HEK293 (cell line): ENCODE data around the gene ADAMTS20.

ENCODE experiments used
- AEBP2 ChIP-seq: fragments of 450-650 bp; formaldehyde crosslinking; IDR thresholded peaks from 2 replicates; pipeline ENCODE4 v1.5.1; 2016; ENCODE audit warnings: missing biosample characterization, missing genetic modification characterization, borderline replicate concordance
- CTCF ChIP-seq: fragments of 450-650 bp; formaldehyde crosslinking; IDR thresholded peaks from 2 replicates; pipeline ENCODE4 v1.5.1; 2016; ENCODE audit warnings: missing biosample characterization, missing genetic modification characterization
- EGR2 ChIP-seq: fragments of 450-650 bp; formaldehyde crosslinking; IDR thresholded peaks from 2 replicates; pipeline ENCODE4 v1.5.1; 2016; ENCODE audit warnings: low read depth, missing biosample characterization, missing genetic modification characterization
- GFI1B ChIP-seq: fragments of 450-650 bp; formaldehyde crosslinking; IDR thresholded peaks from 2 replicates; pipeline ENCODE4 v1.5.1; 2016; ENCODE audit warnings: missing biosample characterization, missing genetic modification characterization
- OSR2 ChIP-seq: fragments of 450-650 bp; formaldehyde crosslinking; IDR thresholded peaks from 2 replicates; pipeline ENCODE4 v1.5.1; 2016; ENCODE audit warnings: missing biosample characterization, missing genetic modification characterization
- PBX3 ChIP-seq: sonication (generic); formaldehyde crosslinking; IDR thresholded peaks from 2 replicates; pipeline ENCODE4 v1.8.1; 2022; ENCODE audit warnings: mild to moderate bottlenecking, moderate library complexity, missing genetic modification reagents
- PRDM4 ChIP-seq: fragments of 450-650 bp; formaldehyde crosslinking; IDR thresholded peaks from 2 replicates; pipeline ENCODE4 v1.5.1; 2017; ENCODE audit warnings: missing biosample characterization, missing genetic modification characterization
- SP3 ChIP-seq: fragments of 450-650 bp; formaldehyde crosslinking; IDR thresholded peaks from 2 replicates; pipeline ENCODE4 v1.5.1; 2016; ENCODE audit warnings: missing biosample characterization, missing genetic modification characterization
- TCF7L2 ChIP-seq: IDR thresholded peaks from 2 replicates; pipeline ENCODE4 v1.6.1; 2011; ENCODE audit warnings: low read depth, mild to moderate bottlenecking, inconsistent platforms, low read length, moderate library complexity, borderline replicate concordance
- TRIM28 ChIP-seq: IDR thresholded peaks from 2 replicates; pipeline ENCODE4 v1.6.1; 2011; ENCODE audit warnings: low read length, control low read depth, borderline replicate concordance
- ZBTB10 ChIP-seq: fragments of 450-650 bp; formaldehyde crosslinking; IDR thresholded peaks from 2 replicates; pipeline ENCODE4 v1.5.1; 2016; ENCODE audit warnings: missing biosample characterization, missing genetic modification characterization
- ZBTB20 ChIP-seq: fragments of 450-650 bp; formaldehyde crosslinking; IDR thresholded peaks from 2 replicates; pipeline ENCODE4 v1.5.1; 2016; ENCODE audit warnings: missing biosample characterization, missing genetic modification characterization
- ZBTB21 ChIP-seq: fragments of 450-650 bp; formaldehyde crosslinking; IDR thresholded peaks from 2 replicates; pipeline ENCODE4 v1.5.1; 2017; ENCODE audit warnings: missing biosample characterization, missing genetic modification characterization
- ZEB2 ChIP-seq: fragments of 450-650 bp; formaldehyde crosslinking; IDR thresholded peaks from 2 replicates; pipeline ENCODE4 v1.5.1; 2016; ENCODE audit warnings: missing biosample characterization, missing genetic modification characterization
- ZNF248 ChIP-seq: fragments of 450-650 bp; formaldehyde crosslinking; IDR thresholded peaks from 2 replicates; pipeline ENCODE4 v1.5.1; 2017; ENCODE audit warnings: missing biosample characterization, missing genetic modification characterization
- ZNF341 ChIP-seq: fragments of 450-650 bp; formaldehyde crosslinking; IDR thresholded peaks from 2 replicates; pipeline ENCODE4; 2016; ENCODE audit warnings: low read depth, missing biosample characterization, missing genetic modification characterization
- ZNF404 ChIP-seq: fragments of 450-650 bp; formaldehyde crosslinking; IDR thresholded peaks from 2 replicates; pipeline ENCODE4 v1.5.1; 2017; ENCODE audit warnings: missing biosample characterization, missing genetic modification characterization
- ZNF488 ChIP-seq: fragments of 450-650 bp; formaldehyde crosslinking; IDR thresholded peaks from 2 replicates; pipeline ENCODE4 v1.5.1; 2016; ENCODE audit warnings: missing biosample characterization, missing genetic modification characterization
- ZNF501 ChIP-seq: fragments of 450-650 bp; formaldehyde crosslinking; IDR thresholded peaks from 2 replicates; pipeline ENCODE4 v1.5.1; 2016; ENCODE audit warnings: missing biosample characterization, missing genetic modification characterization
- ZNF514 ChIP-seq: fragments of 450-650 bp; formaldehyde crosslinking; IDR thresholded peaks from 2 replicates; pipeline ENCODE4 v1.5.1; 2016; ENCODE audit warnings: missing biosample characterization, missing genetic modification characterization
- ZNF548 ChIP-seq: fragments of 450-650 bp; formaldehyde crosslinking; IDR thresholded peaks from 2 replicates; pipeline ENCODE4 v1.5.1; 2016; ENCODE audit warnings: missing biosample characterization, missing genetic modification characterization
- ZNF585B ChIP-seq: fragments of 450-650 bp; formaldehyde crosslinking; IDR thresholded peaks from 2 replicates; pipeline ENCODE4 v1.5.1; 2016; ENCODE audit warnings: missing biosample characterization, missing genetic modification characterization
- ZNF623 ChIP-seq: fragments of 450-650 bp; formaldehyde crosslinking; IDR thresholded peaks from 2 replicates; pipeline ENCODE4 v1.5.1; 2016; ENCODE audit warnings: missing biosample characterization, missing genetic modification characterization
- ZNF692 ChIP-seq: fragments of 450-650 bp; formaldehyde crosslinking; IDR thresholded peaks from 2 replicates; pipeline ENCODE4 v1.5.1; 2016; ENCODE audit warnings: missing biosample characterization, missing genetic modification characterization
- ZNF768 ChIP-seq: fragments of 450-650 bp; formaldehyde crosslinking; IDR thresholded peaks from 2 replicates; pipeline ENCODE4 v1.5.1; 2018; ENCODE audit warnings: missing biosample characterization, mild to moderate bottlenecking, missing genetic modification characterization
- ZSCAN18 ChIP-seq: fragments of 450-650 bp; formaldehyde crosslinking; IDR thresholded peaks from 2 replicates; pipeline ENCODE4 v1.5.1; 2016; ENCODE audit warnings: missing biosample characterization, missing genetic modification characterization
- ZXDB ChIP-seq: fragments of 450-650 bp; formaldehyde crosslinking; IDR thresholded peaks from 2 replicates; pipeline ENCODE4 v1.5.1; 2016; ENCODE audit warnings: missing biosample characterization, missing genetic modification characterization

The ADAMTS20 gene

GRCh38 chr12:43551971-43552559, at the start of gene ADAMTS20 (continued):
- TF ChIP-seq TRIM28 (no peak), ZNF585B (tag by site-specific recombination) (no peak), CTCF (tag by site-specific recombination) (peak; percentile 90), ZEB2 (tag by site-specific recombination) (peak; percentile 47; the same call in 1 of the 2 replicates), PRDM4 (tag by site-specific recombination) (0 out of 2 replicates have a peak, but pooled peaks have one; percentile 13), ZNF548 (tag by site-specific recombination) (no peak), GFI1B (tag by site-specific recombination) (no peak), TCF7L2 (no peak), ZNF248 (tag by site-specific recombination) (no peak), ZNF692 (tag by site-specific recombination) (no peak; the same call in 1 of the 2 replicates), ZXDB (tag by site-specific recombination) (peak; percentile 95), ZNF514 (no peak), ZBTB20 (peak; percentile 58), ZNF501 (tag by site-specific recombination) (peak; percentile 84), EGR2 (tag by site-specific recombination) (no peak), OSR2 (no peak), ZBTB10 (tag by site-specific recombination) (peak; percentile 33; the same call in 1 of the 2 replicates), SP3 (peak; percentile 43; the same call in 1 of the 2 replicates), ZNF623 (no peak), AEBP2 (no peak), ZBTB21 (tag by site-specific recombination) (no peak), ZNF341 (tag by site-specific recombination) (peak; percentile 97), ZNF488 (tag by site-specific recombination) (no peak), ZNF404 (no peak), PBX3 (no peak), ZSCAN18 (tag by site-specific recombination) (no peak), ZNF768 (tag by site-specific recombination) (no peak)
